Left ventricle myocardium inferior (tissue), 1 donor: ENCODE measurements around the gene PTMS. TPM values are rescaled to one million over a fixed set of nuclear protein-coding genes. Genes with fewer than 3 reads are reported as not detected.
"Not testable (repeated sequence)": the region's sequence is repeated elsewhere in the genome, so short reads cannot be mapped to it uniquely, and the experiment has no call there.

Experiments used
- DNase-seq: peaks from one replicate; pipeline ENCODE4 v3.0.0-alpha.2; 2020
- H3K27ac ChIP-seq: fragments of 200-600 bp; replicated peaks from 2 replicates; pipeline ENCODE4 v1.8.0; 2021
- H3K27me3 ChIP-seq: fragments of 200-600 bp; 2 replicates; pipeline ENCODE4 v1.8.0; 2021; ENCODE audit warnings: low read depth
- H3K36me3 ChIP-seq: fragments of 200-600 bp; 2 replicates; pipeline ENCODE4 v1.8.0; 2021
- H3K4me1 ChIP-seq: fragments of 200-600 bp; 2 replicates; pipeline ENCODE4 v1.8.0; 2021
- H3K4me3 ChIP-seq: fragments of 200-600 bp; 2 replicates; pipeline ENCODE4 v1.8.0; 2021; ENCODE audit warnings: mild to moderate bottlenecking, moderate library complexity
- H3K9me3 ChIP-seq: fragments of 200-600 bp; replicated peaks from 2 replicates; pipeline ENCODE4 v1.8.0; 2021
- CTCF ChIP-seq: fragments of 200-600 bp; IDR thresholded peaks from 2 replicates; pipeline ENCODE4 v1.8.0; 2021; ENCODE audit warnings: antibody characterized with exemption, mild to moderate bottlenecking, borderline replicate concordance
- intact Hi-C: fragments of 100-400 bp; cut with micrococcal nuclease; formaldehyde crosslinking; loops from one replicate; pipeline ENCODE4 v1.11.0; 2022
- total RNA-seq: library from RNA; stranded (reverse); fragmentation: NEBNext Ultra II Directional; extraction: Animal tissue kit (Norgen Biotek cat#: 25700); gene quantifications from one replicate; pipeline ENCODE4 v1.2.1, GENCODE V29; 2021
- donor health status: DM: no; HTN: yes; CAD: no; lungs with severe emphysema.

The PTMS gene
- total RNA-seq, 1 donor from 2014 or later, result 104 TPM

GRCh38 chr12:6736754-6737153 lies 29.4 kb upstream of the PTMS start:
- H3K9me3 ChIP-seq, result no peaks in the 10 kb centered on the region
- peaks cover 11% of the 10 kb centered on the region for H3K36me3 ChIP-seq
- no peak for DNase-seq
- no peaks in the 10 kb centered on the region for H3K27me3 ChIP-seq
- H3K4me3 ChIP-seq, result no peak overlapping the region
- no peak for TF ChIP-seq CTCF
- intact Hi-C loops, result no loop called here
- H3K4me1 ChIP-seq, result peaks cover 14% of the 10 kb centered on the region
- no peak overlapping the region for H3K27ac ChIP-seq

DNA sequence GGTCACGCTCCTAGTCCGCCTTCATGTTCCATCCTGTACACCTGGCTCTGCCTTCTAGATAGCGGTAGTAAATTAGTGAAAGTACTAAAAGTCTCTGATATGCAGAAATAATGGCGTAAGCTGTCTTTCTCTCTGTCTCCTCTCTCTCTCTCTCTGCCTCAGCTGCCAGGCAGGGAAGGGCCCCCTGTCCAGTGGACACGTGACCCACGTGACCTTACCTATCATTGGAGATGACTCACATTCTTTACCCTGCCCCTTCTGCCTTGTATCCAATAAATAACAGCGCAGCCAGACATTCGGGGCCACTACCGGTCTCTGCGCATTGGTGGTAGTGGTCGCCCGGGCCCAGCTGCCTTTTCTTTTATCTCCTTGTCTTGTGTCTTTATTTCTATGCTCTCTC lies 24.1 kb upstream of the PTMS start:
- intact Hi-C loops, H3K27ac ChIP-seq, H3K4me3 ChIP-seq, H3K27me3 ChIP-seq, DNase-seq, H3K9me3 ChIP-seq, H3K36me3 ChIP-seq: not testable (repeated sequence)
- H3K4me1 ChIP-seq, result peaks cover 13% of the 10 kb centered on the region

DNA sequence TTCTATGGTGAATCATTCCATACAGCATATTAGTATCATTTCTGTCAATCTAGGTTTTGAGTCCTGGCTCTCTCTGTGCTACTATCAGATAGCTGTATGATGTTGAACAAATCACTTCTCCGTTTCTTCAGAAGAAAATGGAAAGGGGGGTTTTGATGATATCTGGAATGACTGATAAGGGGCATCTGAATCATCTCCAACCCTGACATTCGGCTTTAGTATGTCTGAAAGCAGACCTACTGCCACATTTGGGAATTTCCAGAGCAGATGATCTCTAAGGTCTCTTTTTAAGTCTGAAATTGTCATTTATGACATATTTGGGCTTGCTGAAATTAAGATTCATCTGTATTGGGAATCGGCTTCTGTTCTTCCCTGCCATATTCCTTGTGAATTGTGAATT lies 23.3 kb upstream of the PTMS start:
- H3K4me1 ChIP-seq, result peaks cover 13% of the 10 kb centered on the region
- no peak overlapping the region for H3K27ac ChIP-seq
- intact Hi-C loops, result no loop called here
- no peak for TF ChIP-seq CTCF
- H3K27me3 ChIP-seq, result no peaks in the 10 kb centered on the region
- DNase-seq, result no peak
- peaks cover 14% of the 10 kb centered on the region for H3K36me3 ChIP-seq
- H3K9me3 ChIP-seq, result no peaks in the 10 kb centered on the region
- no peak overlapping the region for H3K4me3 ChIP-seq

GRCh38 chr12:6743300-6743699 lies 22.9 kb upstream of the PTMS start:
- DNase-seq, result not testable (repeated sequence)

GRCh38 chr12:6745741-6746525 lies 20.2 kb upstream of the PTMS start:
- H3K27ac ChIP-seq, result peak overlapping the region; percentile 56
- intact Hi-C loops, result loop anchor here (5.0 kb wide), 1 partner anchor 81 kb away; the partner anchor contains the start of gene P3H3
- H3K4me3 ChIP-seq, result no peak overlapping the region
- H3K27me3 ChIP-seq, result no peaks in the 10 kb centered on the region
- no peaks in the 10 kb centered on the region for H3K9me3 ChIP-seq
- DNase-seq, result no peak
- peaks cover 13% of the 10 kb centered on the region for H3K4me1 ChIP-seq
- TF ChIP-seq CTCF, result no peak
- H3K36me3 ChIP-seq, result peaks cover 45% of the 10 kb centered on the region

More at GRCh38 chr12:6743300-6743699, 22.9 kb upstream of the PTMS start:
- H3K27ac ChIP-seq, H3K27me3 ChIP-seq, intact Hi-C loops, H3K9me3 ChIP-seq, H3K4me3 ChIP-seq: not testable (repeated sequence)
- Histone ChIP-seq H3K36me3 (peaks cover 19% of the 10 kb centered on the region), H3K4me1 (peaks cover 13% of the 10 kb centered on the region)

- no peak for DNase-seq
- peaks cover 54% of the 10 kb centered on the region for H3K36me3 ChIP-seq
- no peak for TF ChIP-seq CTCF
- H3K4me3 ChIP-seq, result no peak overlapping the region
- H3K27ac ChIP-seq, result no peak overlapping the region
- no peaks in the 10 kb centered on the region for H3K27me3 ChIP-seq
- H3K4me1 ChIP-seq, result peaks cover 24% of the 10 kb centered on the region
- intact Hi-C loops, result loop anchor here (5.0 kb wide), 1 partner anchor 80 kb away; the partner anchor contains the start of gene P3H3
- no peaks in the 10 kb centered on the region for H3K9me3 ChIP-seq
Observed at GRCh38 chr12:6747216-6747615, 18.9 kb upstream of the PTMS start.
